ENCODE measurements around the gene SLC17A8.

Gene SLC17A8

DNA sequence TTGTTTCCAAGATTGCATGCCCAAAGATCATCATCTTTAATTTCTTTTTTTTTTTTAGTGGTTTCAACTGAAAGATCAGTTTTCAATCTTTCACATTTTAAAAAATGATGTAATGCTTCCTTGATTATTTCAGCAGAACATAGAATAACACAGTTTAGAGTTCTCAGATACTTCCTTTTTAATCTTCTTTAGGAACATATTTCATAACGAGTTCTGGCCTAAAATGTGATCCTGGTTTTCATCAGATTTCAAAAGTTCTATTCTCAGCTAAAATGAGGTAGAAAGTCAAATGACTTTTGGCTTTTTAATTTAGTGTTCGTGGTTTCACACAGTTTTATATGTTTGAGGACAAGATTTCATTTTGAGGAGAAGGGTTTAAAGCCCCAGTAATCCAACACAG is 76.8 kb downstream of the SLC17A8 start:
- no peak for DNase-seq

DNA sequence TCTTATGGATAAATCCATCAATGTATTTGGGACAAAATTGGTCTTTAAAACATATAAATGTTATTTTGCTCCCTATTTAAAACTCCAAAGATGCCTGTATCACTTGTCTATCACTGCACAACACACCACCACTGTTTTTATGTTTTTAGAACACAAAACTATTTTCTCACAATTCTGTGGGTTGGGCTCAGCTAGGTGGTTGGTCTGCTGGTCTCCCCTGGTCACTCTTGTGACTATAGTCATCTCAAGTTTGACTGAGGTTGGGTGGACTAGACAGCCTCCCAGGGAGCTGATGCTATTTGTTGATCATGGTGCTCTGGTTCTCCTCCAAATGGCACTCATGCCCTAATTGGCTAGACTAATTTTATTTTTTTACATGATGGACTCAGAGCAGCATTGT is 77.3 kb downstream of the SLC17A8 start:
- no peak for DNase-seq

- DNase-seq, result no peak
These were observed 79.1 kb downstream of the SLC17A8 start for GRCh38 chr12:100435957-100436356.

- DNase-seq, result peak; percentile 92
These were observed 80.4 kb downstream of the SLC17A8 start for GRCh38 chr12:100437038-100437841.

DNA sequence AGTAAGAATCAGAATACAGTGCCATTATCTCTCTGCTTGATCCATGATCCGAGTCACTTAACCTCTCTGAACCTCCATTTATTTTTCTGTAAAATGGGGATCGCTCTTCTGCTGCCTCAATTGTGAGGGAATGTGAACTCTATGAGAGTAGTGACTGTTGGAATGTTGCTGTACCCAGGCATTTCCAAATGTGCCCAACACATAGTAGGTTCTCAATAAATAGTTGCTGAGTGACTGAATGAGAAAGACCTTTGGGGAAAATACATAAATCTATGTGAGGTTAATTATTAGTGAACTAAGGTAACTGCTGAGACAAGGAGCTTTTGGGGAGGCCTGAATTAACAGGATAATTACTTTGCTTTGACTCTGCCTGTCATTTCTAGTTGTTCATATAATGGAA is 82.9 kb downstream of the SLC17A8 start:
- DNase-seq, result no peak

GRCh38 chr12:100442403-100442802 is 85.5 kb downstream of the SLC17A8 start:
- DNase-seq, result no peak

GRCh38 chr12:100443434-100443833 is 86.6 kb downstream of the SLC17A8 start:
- no peak for DNase-seq

GRCh38 chr12:100445081-100445481 is 88.2 kb downstream of the SLC17A8 start:
- DNase-seq, result no peak

- DNase-seq, result peak; percentile 10
These were observed 90.5 kb downstream of the SLC17A8 start for GRCh38 chr12:100447381-100447780.

GRCh38 chr12:100448656-100449055 is 91.8 kb downstream of the SLC17A8 start:
- no peak for DNase-seq

DNA sequence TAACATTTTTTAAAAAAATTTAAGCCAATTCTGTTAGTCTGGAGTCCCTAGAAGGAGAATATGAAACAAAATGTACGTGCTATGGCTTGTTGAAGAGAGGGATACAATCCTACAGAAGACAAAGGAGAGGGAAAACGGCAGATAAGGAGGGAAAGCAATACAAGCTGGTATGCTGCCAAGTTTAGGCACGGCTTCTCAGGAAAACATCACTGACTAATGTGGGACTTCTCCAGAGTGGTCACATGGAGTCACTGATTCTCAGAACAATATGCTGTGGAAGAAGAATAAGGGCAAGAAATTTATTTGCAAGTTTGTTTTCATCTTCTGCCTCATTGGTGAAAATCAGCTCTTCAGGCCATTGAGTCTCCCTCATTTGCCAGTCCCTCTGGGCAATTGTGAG is 93.9 kb downstream of the SLC17A8 start:
- DNase-seq, result no peak

- no peak for DNase-seq
These were observed 97.1 kb downstream of the SLC17A8 start for GRCh38 chr12:100453951-100454350.

DNA sequence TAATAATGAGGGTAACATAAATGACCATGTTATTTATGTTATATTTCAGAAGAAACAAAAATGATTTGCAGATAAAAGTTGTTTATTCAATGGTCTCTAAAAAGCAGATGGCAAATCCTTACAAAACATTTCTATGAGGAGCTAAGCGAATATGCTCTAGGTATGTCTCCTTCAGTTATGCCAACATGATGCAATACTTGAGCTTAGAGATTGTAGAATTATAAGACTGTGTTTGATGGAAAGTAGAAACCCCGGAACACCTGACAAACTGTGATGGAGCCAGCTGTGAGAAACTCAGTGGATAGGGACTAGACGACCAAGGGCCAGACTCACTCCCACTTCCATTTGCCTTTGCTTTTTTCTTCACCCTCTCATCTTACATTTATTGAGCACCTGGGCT is 99.0 kb downstream of the SLC17A8 start:
- DNase-seq, result no peak

GRCh38 chr12:100458191-100458590 is 101.3 kb downstream of the SLC17A8 start:
- no peak for DNase-seq

- DNase-seq, result no peak
These were observed 103.8 kb downstream of the SLC17A8 start for GRCh38 chr12:100460702-100461101.

DNA sequence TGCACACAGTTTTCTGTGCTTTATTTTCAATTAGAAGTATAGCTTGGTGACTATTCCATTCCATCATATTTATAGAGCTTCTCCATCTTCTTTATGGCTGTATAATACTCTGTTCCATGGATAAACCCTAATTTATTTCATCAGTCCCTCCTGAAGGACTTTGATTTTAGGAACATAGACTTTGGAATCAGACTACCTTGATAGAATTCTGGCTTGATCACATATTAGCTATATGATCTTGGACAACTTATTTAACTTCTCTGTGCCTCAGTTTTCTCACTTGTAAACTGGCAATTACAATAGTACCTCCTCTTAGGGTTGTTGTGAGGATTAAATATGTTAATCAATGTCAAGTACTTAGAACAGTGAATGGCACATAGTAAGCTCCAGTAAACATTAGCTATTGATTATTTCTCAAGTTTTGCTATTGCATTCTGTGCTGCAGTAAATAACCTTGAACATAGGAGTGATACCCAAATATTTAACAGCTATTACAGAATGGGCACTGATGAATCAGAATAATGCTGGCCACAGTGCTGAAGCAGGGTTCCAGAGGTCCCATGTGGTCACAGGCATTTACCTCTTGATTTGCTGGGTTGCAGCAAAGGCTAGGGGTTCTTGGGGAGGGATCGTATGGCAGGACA is 104.6 kb downstream of the SLC17A8 start:
- DNase-seq, result no peak

DNA sequence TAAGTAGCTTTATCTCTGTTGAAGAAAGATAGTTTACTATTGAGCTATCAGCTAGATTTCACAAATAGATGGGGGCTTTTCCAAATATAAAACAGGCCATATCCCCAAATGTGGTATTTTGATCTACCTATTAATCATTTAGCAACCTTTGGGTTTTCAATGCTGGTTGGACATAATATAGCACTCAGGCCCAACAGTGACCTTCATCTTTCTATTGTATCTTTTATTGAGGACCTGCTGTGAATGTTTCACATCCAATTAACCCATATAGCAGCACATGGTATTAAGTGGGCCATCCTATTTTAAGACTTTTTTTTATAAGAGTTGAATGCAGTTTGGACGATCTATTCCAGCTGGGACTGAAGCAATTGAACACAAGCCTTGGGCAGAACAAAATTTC is 106.8 kb downstream of the SLC17A8 start:
- no peak for DNase-seq

GRCh38 chr12:100464529-100464928 is 107.7 kb downstream of the SLC17A8 start:
- no peak for DNase-seq

DNA sequence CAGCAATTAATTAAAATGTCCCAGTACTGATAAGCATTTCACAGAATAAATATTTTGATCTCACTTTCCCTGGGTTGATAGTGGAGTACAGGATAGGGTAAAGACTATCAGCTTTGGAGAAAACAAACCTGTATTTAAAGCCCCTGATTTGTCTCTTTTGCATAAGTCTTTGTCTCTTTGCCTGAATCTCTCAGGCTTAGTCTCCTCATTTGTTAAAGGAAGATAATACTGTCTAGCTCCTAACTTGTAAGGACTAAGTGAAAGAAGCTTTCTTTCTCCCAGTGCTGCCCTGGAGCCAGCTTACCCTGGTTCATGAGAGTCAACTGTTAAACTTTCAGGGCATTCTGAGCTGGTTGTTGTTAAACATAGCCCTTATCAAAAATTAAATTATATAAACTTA is 111.3 kb downstream of the SLC17A8 start:
- DNase-seq, result no peak
